ENCODE data around the gene COL4A1.

Gene COL4A1

DNA sequence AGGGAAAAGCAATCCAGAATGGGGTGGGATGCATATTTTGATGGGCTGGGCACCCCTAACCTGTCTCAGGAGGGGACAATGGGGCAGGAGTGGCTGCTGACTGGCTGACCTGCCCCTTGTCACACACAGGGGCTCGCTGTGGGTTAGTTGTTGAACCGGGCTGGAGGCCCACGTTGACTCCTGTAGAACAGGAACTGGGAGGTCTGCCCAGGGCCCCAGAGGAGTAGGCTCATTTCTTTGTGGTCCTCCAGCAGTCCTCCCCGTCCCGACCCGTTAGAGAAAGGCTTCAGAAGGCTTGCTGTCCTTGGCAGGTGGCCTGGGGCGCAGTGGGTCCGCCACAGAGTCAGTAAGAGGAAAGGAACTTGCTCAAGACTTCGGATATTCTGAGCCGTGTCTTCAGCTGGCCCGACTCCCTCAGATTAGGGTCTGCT is 70.1 kb downstream of the COL4A1 start:
- H3K4me3 ChIP-seq (replicated peaks in 1 of 2; ENCODE audit: low read depth in 2 of 2, low read length in 2 of 2), result no peak overlapping the region
- DNase-seq (ENCODE audit: low read depth in 2 of 2), result peak in 1 of 2 donors; percentile 49
- TF ChIP-seq, protein P1, sequence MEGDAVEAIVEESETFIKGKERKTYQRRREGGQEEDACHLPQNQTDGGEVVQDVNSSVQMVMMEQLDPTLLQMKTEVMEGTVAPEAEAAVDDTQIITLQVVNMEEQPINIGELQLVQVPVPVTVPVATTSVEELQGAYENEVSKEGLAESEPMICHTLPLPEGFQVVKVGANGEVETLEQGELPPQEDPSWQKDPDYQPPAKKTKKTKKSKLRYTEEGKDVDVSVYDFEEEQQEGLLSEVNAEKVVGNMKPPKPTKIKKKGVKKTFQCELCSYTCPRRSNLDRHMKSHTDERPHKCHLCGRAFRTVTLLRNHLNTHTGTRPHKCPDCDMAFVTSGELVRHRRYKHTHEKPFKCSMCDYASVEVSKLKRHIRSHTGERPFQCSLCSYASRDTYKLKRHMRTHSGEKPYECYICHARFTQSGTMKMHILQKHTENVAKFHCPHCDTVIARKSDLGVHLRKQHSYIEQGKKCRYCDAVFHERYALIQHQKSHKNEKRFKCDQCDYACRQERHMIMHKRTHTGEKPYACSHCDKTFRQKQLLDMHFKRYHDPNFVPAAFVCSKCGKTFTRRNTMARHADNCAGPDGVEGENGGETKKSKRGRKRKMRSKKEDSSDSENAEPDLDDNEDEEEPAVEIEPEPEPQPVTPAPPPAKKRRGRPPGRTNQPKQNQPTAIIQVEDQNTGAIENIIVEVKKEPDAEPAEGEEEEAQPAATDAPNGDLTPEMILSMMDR (IDR thresholded peaks at IDR 0.05; ENCODE audit: low read depth, low read length), result no peak

DNA sequence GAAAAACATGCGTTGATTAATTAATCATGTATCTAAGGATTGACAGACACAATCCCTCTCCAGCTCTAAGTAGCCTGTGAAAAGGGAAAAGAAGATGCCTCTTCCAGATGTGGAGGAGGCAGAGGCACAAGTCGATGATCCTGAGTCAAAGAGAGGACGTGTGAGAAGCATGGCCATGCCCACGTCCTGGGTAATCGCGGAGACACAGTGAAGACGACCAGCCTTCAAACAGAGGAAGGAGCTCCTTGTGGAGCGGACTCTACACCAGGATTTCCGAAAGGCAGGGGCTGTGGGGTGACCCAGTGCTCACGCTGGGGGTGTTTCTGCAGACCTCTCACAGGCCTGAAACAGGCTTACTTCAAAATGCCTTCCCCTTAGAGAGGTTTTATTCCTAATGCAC is 70.5 kb downstream of the COL4A1 start:
- TF ChIP-seq, protein P1 (IDR thresholded peaks at IDR 0.05; ENCODE audit: low read depth, low read length), result no peak
- DNase-seq (ENCODE audit: low read depth in 2 of 2), result no peak
- H3K4me3 ChIP-seq (replicated peaks in 1 of 2; ENCODE audit: low read depth in 2 of 2, low read length in 2 of 2), result no peak overlapping the region

DNA sequence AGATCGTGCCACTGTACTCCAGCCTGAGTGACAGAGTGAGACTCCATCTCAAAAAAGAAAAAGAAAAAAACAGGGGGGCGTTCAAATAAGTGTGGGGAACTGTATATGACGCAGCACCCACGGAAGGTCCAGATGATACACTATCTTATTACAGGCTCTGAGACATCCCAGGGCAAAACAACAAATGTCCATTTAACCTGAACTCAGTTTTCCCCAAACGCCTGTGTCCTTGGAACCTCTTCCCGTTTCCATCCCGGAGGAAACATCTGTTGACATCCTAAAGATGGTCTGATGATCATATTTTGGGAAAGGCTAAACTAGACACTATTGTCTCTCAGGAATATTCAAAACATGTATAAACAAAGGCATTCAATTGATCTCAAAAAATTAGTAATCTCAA is 72.4 kb downstream of the COL4A1 start:
- peak in 1 of 2 donors; percentile 48 for DNase-seq (ENCODE audit: low read depth in 2 of 2)
- TF ChIP-seq, protein P1 (IDR thresholded peaks at IDR 0.05; ENCODE audit: low read depth, low read length), result no peak
- no peak overlapping the region for H3K4me3 ChIP-seq (replicated peaks in 1 of 2; ENCODE audit: low read depth in 2 of 2, low read length in 2 of 2)

DNA sequence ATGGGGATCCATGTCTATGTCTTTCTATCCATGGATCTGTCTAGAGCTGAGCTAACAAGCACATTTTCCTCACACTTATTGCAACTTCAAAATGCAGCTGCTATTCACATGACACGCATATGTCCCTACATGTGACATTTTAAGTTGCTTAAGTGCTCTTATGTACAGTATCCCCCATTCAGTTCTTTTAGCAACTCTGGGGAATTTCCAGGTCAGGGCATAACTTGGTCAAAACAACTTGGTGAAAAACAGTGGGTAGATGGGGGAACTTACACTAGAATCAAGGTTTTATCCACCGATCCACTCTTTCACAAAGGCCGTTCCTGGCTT is 73.0 kb downstream of the COL4A1 start:
- no peak overlapping the region for H3K4me3 ChIP-seq (replicated peaks in 1 of 2; ENCODE audit: low read depth in 2 of 2, low read length in 2 of 2)
- TF ChIP-seq, protein P1 (IDR thresholded peaks at IDR 0.05; ENCODE audit: low read depth, low read length), result no peak
- peak; percentile 58 to 75 for DNase-seq (ENCODE audit: low read depth in 2 of 2)

DNA sequence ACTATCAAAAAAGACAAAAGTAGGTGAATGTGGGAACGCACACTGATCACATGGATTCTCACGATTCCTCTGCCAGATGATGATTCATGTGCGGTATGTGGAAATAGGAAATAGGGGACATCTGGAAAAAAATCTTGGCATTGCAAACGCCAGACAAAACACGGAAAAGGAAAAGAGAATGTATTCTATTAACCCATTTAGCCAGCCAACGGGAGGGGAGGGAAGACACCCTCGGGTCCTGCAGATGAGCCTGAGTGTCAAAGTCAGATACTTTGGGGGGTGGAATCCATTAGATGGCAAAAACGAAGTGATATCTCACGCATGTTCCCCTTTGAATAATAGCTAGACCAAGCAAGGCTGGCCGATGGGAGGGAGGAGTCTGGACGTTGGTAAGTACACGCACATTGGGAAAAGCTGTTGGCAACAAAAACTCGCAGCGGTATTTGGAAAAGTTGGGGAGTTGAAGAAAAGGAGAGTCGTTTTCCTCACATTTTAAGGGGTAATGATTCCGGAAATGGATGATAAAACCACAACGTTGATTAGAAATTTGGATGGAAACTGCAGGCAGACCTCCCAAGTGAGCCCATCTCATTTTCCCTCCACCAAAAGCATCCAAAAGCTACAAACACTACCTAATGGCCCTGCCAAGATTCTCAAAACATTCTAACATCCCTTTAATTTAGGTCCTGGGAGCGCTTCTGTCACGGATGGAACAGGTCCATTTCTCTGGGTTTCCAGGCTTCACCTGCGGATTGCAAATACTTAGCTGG is 73.6 kb downstream of the COL4A1 start:
- DNase-seq (ENCODE audit: low read depth in 2 of 2), result peak; percentile 95 to 97
- TF ChIP-seq, protein P1 (IDR thresholded peaks at IDR 0.05; ENCODE audit: low read depth, low read length), result no peak
- H3K4me3 ChIP-seq (replicated peaks in 1 of 2; ENCODE audit: low read depth in 2 of 2, low read length in 2 of 2), result peak overlapping the region in 1 of 2 donors; percentile 20

DNA sequence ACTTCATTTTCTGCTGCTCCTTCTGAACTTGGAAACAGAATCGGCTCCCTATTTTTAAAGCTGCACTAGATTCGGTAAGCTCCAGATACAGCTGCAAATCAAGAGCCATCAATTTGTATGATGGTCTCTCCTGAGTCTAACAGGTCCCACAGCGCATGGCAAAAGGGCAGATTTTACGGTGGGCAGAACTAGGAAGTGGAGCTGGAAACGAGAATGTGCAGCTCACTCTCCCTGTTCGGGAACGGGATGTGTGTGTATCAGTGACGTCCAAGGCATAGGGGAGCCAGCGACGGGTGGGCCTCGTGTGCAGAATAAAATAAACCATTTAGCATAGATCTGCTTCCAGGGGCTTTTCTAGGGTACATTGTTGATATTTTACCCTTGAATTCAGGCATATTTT is 74.2 kb downstream of the COL4A1 start:
- TF ChIP-seq, protein P1 (IDR thresholded peaks at IDR 0.05; ENCODE audit: low read depth, low read length), result no peak
- no peak overlapping the region for H3K4me3 ChIP-seq (replicated peaks in 1 of 2; ENCODE audit: low read depth in 2 of 2, low read length in 2 of 2)

DNA sequence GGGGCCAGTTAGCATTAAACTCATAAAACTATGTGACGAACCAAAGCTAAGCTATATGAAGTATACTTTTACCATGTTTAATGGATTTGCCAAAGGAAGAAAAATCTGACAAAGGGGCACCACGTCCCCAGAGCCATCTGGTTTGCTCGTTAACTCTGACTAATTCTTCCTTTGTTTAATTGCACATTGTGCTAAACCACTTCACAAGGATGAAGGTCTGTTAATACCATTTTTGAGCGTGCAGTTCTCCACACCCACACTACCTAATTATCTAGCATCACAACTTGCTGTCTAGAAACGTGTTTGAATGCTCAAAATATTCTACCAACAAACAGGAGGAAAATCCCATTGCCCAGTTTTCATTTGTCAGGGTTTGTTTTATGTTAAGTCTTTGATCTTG is 74.8 kb downstream of the COL4A1 start:
- TF ChIP-seq, protein P1 (IDR thresholded peaks at IDR 0.05; ENCODE audit: low read depth, low read length), result no peak
- DNase-seq (ENCODE audit: low read depth in 2 of 2), result no peak
- no peak overlapping the region for H3K4me3 ChIP-seq (replicated peaks in 1 of 2; ENCODE audit: low read depth in 2 of 2, low read length in 2 of 2)

More for the DNA sequence above, 74.2 kb downstream of the COL4A1 start:
- peak in 1 of 2 donors; percentile 85 for DNase-seq (ENCODE audit: low read depth in 2 of 2)
